OCI-M2 (cell line): Measurements from ENCODE around the gene GLI3.

Experiments
- DNase-seq: peaks from one replicate; lab custom pipeline; 2025; ENCODE audit not compliant: unreplicated experiment; lab: John Stamatoyannopoulos, UW

Gene GLI3

GRCh38 chr7:41938371-41938770 is 298.6 kb downstream of the GLI3 start:
- no peak for DNase-seq

- DNase-seq: no peak
These were observed 303.6 kb downstream of the GLI3 start for GRCh38 chr7:41933427-41933826.

- no peak for DNase-seq
These were observed 305.8 kb downstream of the GLI3 start for GRCh38 chr7:41931263-41931646.

- no peak for DNase-seq
These were observed 306.3 kb downstream of the GLI3 start for GRCh38 chr7:41930538-41931262.

GRCh38 chr7:41928781-41929180 is 308.2 kb downstream of the GLI3 start:
- DNase-seq: no peak

- DNase-seq: no peak
These were observed 308.8 kb downstream of the GLI3 start for GRCh38 chr7:41928166-41928565.

GRCh38 chr7:41927380-41927779 is 309.6 kb downstream of the GLI3 start:
- no peak for DNase-seq

- no peak for DNase-seq
These were observed 311.1 kb downstream of the GLI3 start for GRCh38 chr7:41925946-41926345.

- no peak for DNase-seq
These were observed 312.2 kb downstream of the GLI3 start for GRCh38 chr7:41924796-41925195.

- no peak for DNase-seq
These were observed 314.6 kb downstream of the GLI3 start for GRCh38 chr7:41922373-41922772.

GRCh38 chr7:41921453-41921981 is 315.5 kb downstream of the GLI3 start:
- no peak for DNase-seq

- no peak for DNase-seq
These were observed 318.4 kb downstream of the GLI3 start for GRCh38 chr7:41918597-41918996.

- DNase-seq: no peak
These were observed 320.5 kb downstream of the GLI3 start for GRCh38 chr7:41916450-41916927.

- DNase-seq: no peak
These were observed 321.1 kb downstream of the GLI3 start for GRCh38 chr7:41915871-41916270.

- no peak for DNase-seq
These were observed 324.0 kb downstream of the GLI3 start for GRCh38 chr7:41912851-41913567.

GRCh38 chr7:41912426-41912825 is 324.6 kb downstream of the GLI3 start:
- DNase-seq: no peak

GRCh38 chr7:41911792-41912191 is 325.2 kb downstream of the GLI3 start:
- DNase-seq: no peak
